Osteocyte (in vitro differentiated cells): ENCODE results near the gene DHRS3. TPM values are rescaled to one million over a fixed set of nuclear protein-coding genes. Genes with fewer than 3 reads are reported as not detected.

ENCODE experiments used
- DNase-seq: peaks from one replicate; pipeline ENCODE4 v3.0.0; 2021; ENCODE audit warnings: mixed read lengths; ENCODE audit not compliant: unreplicated experiment; ENCODE audit errors: extremely low spot score
- H3K27ac Mint-ChIP-seq: one replicate; pipeline ENCODE4 v1.8.0; 2021; ENCODE audit warnings: mild to moderate bottlenecking, mixed read lengths; ENCODE audit not compliant: unreplicated experiment
- H3K27me3 Mint-ChIP-seq: one replicate; pipeline ENCODE4 v1.8.0; 2021; ENCODE audit warnings: mixed read lengths; ENCODE audit not compliant: unreplicated experiment
- H3K36me3 Mint-ChIP-seq: one replicate; pipeline ENCODE4 v1.8.0; 2021; ENCODE audit warnings: mixed read lengths; ENCODE audit not compliant: unreplicated experiment
- H3K4me1 Mint-ChIP-seq: one replicate; pipeline ENCODE4 v1.8.0; 2021; ENCODE audit warnings: mixed read lengths; ENCODE audit not compliant: unreplicated experiment
- H3K4me3 Mint-ChIP-seq: one replicate; pipeline ENCODE4 v1.8.0; 2021; ENCODE audit warnings: mild to moderate bottlenecking, moderate library complexity, mixed read lengths; ENCODE audit not compliant: unreplicated experiment
- H3K9me3 Mint-ChIP-seq: one replicate; pipeline ENCODE4 v1.8.0; 2021; ENCODE audit warnings: mixed read lengths; ENCODE audit not compliant: unreplicated experiment
- CTCF ChIP-seq: fragments of 200-600 bp; sonication (generic); IDR thresholded peaks from 2 replicates; pipeline ENCODE4 v1.5.0; 2021; ENCODE audit warnings: antibody characterized with exemption, mild to moderate bottlenecking, moderate library complexity
- total RNA-seq: library from RNA; stranded (reverse); gene quantifications from 2 replicates; pipeline ENCODE4 v1.2.1, GENCODE V29; 2021

The DHRS3 gene
- total RNA-seq, 1 donor from 2014 or later, result 52.5 TPM

DNA sequence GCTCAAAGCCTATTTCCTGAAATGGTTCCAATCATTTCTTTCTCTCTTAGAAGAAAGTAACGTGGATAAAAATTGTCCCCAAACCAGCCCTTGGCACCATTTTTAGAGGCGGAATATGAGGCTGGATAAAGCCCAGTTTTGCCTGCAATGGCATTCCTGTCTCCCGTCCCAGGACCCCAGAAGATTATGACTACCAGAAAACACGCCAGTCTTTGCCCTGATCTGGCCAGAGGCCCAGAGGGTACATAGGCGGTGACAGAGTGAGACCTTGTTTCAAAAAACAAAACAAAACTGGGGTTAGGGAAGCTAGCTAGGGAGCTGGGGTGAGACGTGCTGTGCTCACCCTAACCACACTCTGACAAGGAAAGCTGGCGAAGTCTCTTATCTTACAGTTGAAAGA is 25.8 kb upstream of the DHRS3 start, which contains the start of gene AADACL4:
TSS of gene AADACL4 (plus strand) at position 301 of the 400 bp plus-strand sequence. CDS start 462 bp downstream, outside the sequence.
- Mint-ChIP-seq H3K36me3 (peaks cover 3% of the 10 kb centered on the region), H3K27me3 (peaks cover 8% of the 10 kb centered on the region), H3K9me3 (peaks cover 17% of the 10 kb centered on the region), H3K27ac (no peak within 1 kb of the TSS), H3K4me1 (peaks cover 3% of the 10 kb centered on the region), H3K4me3 (no peak within 1 kb of the TSS)
- no peak for TF ChIP-seq CTCF
- DNase-seq, result no peak

- Mint-ChIP-seq H3K9me3 (peaks cover 17% of the 10 kb centered on the region), H3K4me1 (peaks cover 2% of the 10 kb centered on the region), H3K4me3 (no peak overlapping the region), H3K27ac (no peak overlapping the region), H3K36me3 (peaks cover 3% of the 10 kb centered on the region), H3K27me3 (peaks cover 8% of the 10 kb centered on the region)
- DNase-seq, result no peak
- TF ChIP-seq CTCF, result no peak
Observed at GRCh38 chr1:12643079-12643478, 25.1 kb upstream of the DHRS3 start.

- no peak for TF ChIP-seq CTCF
- H3K4me3 Mint-ChIP-seq, result no peak overlapping the region
- no peak overlapping the region for H3K27ac Mint-ChIP-seq
- peaks cover 12% of the 10 kb centered on the region for H3K4me1 Mint-ChIP-seq
- H3K9me3 Mint-ChIP-seq, result peaks cover 17% of the 10 kb centered on the region
- H3K36me3 Mint-ChIP-seq, result peaks cover 3% of the 10 kb centered on the region
- DNase-seq, result no peak
- H3K27me3 Mint-ChIP-seq, result peaks cover 5% of the 10 kb centered on the region
Observed at GRCh38 chr1:12640958-12641272, 22.9 kb upstream of the DHRS3 start.

GRCh38 chr1:12640237-12640957 is 22.4 kb upstream of the DHRS3 start:
- Mint-ChIP-seq H3K27me3 (peaks cover 5% of the 10 kb centered on the region), H3K9me3 (peaks cover 17% of the 10 kb centered on the region), H3K4me1 (peaks cover 12% of the 10 kb centered on the region), H3K36me3 (peaks cover 3% of the 10 kb centered on the region), H3K4me3 (no peak overlapping the region), H3K27ac (no peak overlapping the region)
- TF ChIP-seq CTCF, result no peak
- no peak for DNase-seq

DNA sequence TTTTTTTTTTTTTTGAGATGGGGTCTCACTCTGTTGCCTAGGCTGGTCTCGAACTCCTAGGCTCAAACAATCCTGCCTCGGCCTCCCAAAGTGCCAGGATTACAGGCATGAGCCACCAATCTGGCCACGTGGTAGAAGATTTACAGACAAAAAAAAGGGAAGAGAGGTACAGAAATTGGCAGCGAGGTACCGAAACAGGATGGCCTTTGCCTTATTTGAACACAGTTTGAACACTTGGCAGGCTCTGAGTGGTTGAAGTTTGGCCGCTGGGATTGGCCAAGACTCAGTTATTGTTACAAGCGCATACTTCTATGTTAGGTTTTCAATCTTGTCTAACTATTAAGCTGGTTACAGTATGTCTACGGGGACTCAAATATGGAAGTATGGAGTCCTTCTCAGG is 19.7 kb upstream of the DHRS3 start:
- peaks cover 17% of the 10 kb centered on the region for H3K9me3 Mint-ChIP-seq
- DNase-seq, result no peak

More for the DNA sequence above, 19.7 kb upstream of the DHRS3 start:
- Mint-ChIP-seq H3K27me3 (no peaks in the 10 kb centered on the region), H3K27ac (no peak overlapping the region), H3K4me3 (no peak overlapping the region), H3K36me3 (peaks cover 3% of the 10 kb centered on the region), H3K4me1 (peaks cover 21% of the 10 kb centered on the region)
- no peak for TF ChIP-seq CTCF
